ENCODE results near the gene ZC3H15.

GRCh38 chr2:186437719-186438118, 48.3 kb upstream of the ZC3H15 start:
- no peak for TF ChIP-seq CTCF (IDR thresholded peaks at IDR 0.05)
- no peak for TF ChIP-seq POLR2A (IDR thresholded peaks at IDR 0.05)
